ENCODE measurements around the gene ELANE. TPM values are rescaled to one million over a fixed set of nuclear protein-coding genes. Genes with fewer than 3 reads are reported as not detected.
"Not testable (repeated sequence)": the region's sequence is repeated elsewhere in the genome, so short reads cannot be mapped to it uniquely, and the experiment has no call there.

ELANE gene
- total and polyA plus RNA-seq, 7 donors: 0.64 to 3.6 (median 1.8) TPM; not detected in 3

DNA sequence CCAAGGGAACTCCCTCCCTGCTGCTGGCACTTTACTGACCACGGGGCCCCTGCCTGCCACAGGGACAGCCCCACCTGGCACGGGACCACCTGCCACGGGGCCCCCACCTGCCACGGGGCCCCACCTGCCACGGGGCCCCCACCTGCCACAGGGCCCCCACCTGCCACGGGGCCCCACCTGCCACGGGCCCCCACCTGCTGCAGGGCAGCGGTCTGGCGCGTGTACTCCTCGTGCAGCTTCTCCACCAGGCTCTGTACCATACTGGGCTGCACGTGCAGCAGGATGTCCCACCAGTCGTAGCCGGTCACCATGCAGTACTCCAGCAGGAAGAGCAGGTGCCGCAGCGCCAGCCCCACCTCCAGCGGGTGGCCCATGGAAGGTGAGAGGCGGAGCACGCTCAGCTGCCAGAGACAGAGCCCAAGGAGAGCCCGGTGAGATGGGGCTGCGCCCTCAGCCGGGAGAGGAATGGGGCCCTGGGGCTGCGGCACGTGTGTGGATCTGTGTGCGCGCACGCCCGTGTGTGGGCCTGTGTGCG lies 24.7 kb downstream of the ELANE start:
- Histone ChIP-seq H3K4me1 (peaks cover 0 to 11% (median 9%) of the 10 kb centered on the region in 4 donors), H3K27me3 (no peaks in the 10 kb centered on the region), H3K27ac (no peak overlapping the region), H3K36me3 (peaks cover 43 to 82% (median 48%) of the 10 kb centered on the region in 4 donors), H3K9me3 (no peaks in the 10 kb centered on the region), H3K4me3 (no peak overlapping the region)
- DNase-seq: no peak
- TF ChIP-seq, protein P1, sequence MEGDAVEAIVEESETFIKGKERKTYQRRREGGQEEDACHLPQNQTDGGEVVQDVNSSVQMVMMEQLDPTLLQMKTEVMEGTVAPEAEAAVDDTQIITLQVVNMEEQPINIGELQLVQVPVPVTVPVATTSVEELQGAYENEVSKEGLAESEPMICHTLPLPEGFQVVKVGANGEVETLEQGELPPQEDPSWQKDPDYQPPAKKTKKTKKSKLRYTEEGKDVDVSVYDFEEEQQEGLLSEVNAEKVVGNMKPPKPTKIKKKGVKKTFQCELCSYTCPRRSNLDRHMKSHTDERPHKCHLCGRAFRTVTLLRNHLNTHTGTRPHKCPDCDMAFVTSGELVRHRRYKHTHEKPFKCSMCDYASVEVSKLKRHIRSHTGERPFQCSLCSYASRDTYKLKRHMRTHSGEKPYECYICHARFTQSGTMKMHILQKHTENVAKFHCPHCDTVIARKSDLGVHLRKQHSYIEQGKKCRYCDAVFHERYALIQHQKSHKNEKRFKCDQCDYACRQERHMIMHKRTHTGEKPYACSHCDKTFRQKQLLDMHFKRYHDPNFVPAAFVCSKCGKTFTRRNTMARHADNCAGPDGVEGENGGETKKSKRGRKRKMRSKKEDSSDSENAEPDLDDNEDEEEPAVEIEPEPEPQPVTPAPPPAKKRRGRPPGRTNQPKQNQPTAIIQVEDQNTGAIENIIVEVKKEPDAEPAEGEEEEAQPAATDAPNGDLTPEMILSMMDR (IDR thresholded peaks at IDR 0.05): no peak
- TF ChIP-seq POLR2A (IDR thresholded peaks at IDR 0.05) (no peak), POLR2AphosphoS5 (IDR thresholded peaks at IDR 0.05) (no peak), EP300 (IDR thresholded peaks at IDR 0.05) (no peak)
- intact Hi-C loops (cut with DNase I): no loop called here
- WGBS, 2 donors: 87 to 90% methylated on average over 29 of the region's 29 CpGs

DNA sequence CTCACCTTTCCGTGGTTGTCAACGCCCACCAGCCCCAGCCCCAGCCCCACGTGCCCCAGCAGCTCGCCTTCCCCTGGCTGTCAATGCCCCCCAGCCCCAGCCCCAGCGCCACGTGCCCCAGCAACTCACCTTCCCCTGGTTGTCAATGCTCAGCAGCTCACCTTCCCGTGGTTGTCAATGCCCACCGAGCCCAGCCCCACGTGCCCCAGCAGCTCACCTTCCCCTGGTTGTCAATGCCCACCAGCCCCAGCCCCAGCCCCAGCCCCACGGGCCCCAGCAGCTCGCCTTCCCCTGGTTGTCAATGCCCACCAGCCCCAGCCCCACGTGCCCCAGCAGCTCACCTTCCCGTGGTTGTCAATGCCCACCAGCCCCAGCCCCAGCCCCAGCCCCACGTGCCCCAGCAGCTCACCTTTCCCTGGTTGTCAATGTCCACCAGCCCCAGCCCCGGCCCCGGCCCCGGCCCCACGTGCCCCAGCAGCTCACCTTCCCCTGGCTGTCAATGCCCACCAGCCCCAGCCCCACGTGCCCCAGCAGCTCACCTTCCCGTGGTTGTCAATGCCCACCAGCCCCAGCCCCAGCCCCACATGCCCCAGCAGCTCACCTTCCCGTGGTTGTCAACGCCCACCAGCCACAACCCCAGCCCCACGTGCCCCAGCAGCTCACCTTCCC lies 26.0 kb downstream of the ELANE start:
- H3K9me3 ChIP-seq; DNase-seq; intact Hi-C loops (cut with DNase I); H3K27me3 ChIP-seq; H3K4me3 ChIP-seq; H3K27ac ChIP-seq; H3K4me1 ChIP-seq: not testable (repeated sequence)
- WGBS, 2 donors: 92 to 93% methylated on average over 23 of the region's 23 CpGs
- peaks cover 51 to 87% (median 53%) of the 10 kb centered on the region in 4 donors for H3K36me3 ChIP-seq

DNA sequence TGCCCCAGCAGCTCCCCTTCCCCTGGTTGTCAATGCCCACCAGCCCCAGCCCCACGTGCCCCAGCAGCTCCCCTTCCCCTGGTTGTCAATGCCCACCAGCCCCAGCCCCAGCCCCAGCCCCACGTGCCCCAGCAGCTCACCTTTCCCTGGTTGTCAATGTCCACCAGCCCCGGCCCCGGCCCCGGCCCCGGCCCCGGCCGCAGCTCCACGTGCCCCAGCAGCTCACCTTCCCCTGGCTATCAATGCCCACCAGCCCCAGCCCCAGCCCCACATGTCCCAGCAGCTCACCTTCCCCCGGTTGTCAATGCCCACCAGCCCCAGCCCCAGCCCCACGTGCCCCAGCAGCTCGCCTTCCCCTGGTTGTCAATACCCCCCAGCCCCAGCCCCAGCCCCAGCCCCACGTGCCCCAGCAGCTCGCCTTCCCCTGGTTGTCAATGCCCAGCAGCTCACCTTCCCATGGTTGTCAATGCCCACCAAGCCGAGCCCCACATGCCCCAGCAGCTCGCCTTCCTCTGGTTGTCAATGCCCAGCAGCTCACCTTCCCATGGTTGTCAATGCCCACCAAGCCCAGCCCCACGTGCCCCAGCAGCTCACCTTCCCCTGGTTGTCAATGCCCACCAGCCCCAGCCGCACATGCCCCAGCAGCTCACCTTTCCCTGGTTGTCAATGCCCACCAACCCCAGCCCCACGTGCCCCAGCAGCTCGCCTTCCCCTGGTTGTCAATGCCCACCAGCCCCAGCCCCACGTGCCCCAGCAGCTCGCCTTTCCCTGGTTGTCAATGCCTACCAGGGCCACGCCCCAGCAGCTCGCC lies 26.9 kb downstream of the ELANE start:
- 91 to 92% methylated on average over 24 of the region's 24 CpGs for WGBS, 2 donors
- H3K4me3 ChIP-seq; H3K27ac ChIP-seq; DNase-seq; intact Hi-C loops (cut with DNase I); H3K4me1 ChIP-seq; H3K27me3 ChIP-seq; H3K9me3 ChIP-seq: not testable (repeated sequence)
- peaks cover 53 to 87% (median 55%) of the 10 kb centered on the region in 4 donors for H3K36me3 ChIP-seq

DNA sequence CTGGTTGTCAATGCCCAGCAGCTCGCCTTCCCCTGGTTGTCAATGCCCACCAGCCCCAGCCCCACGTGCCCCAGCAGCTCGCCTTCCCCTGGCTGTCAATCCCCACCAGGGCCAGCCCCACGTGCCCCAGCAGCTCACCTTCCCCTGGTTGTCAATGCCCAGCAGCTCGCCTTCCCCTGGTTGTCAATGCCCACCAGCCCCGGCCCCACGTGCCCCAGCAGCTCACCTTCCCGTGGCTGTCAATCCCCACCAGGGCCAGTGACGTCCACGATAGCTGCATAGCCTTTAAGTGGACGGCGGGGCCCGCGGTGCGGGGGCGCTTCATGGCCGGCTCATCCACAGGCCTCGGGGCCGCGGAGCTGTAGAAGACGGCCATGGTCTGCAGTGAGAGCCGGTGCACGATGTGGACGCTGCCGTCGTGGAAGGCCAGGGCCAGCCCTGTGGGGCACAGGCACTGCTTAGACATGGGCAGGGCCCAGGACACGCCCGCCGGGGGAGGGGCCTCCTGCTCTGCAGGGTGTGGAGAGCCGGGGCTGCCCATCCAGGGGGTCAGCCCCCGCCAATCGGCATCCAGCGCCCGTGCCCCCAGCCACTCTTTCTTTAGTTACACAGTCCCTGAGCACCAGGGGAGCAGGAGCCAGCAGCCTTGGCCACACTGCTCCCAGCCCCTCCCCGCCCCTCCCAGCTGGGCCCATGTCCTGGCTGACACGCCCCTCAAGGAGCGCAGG lies 27.8 kb downstream of the ELANE start:
- peaks cover 53 to 87% (median 64%) of the 10 kb centered on the region in 4 donors for H3K36me3 ChIP-seq
- WGBS, 2 donors: 75 to 87% methylated on average over 37 of the region's 37 CpGs
- no peaks in the 10 kb centered on the region for H3K9me3 ChIP-seq
- intact Hi-C loops (cut with DNase I): no loop called here
- H3K27me3 ChIP-seq: no peaks in the 10 kb centered on the region
- TF ChIP-seq POLR2A (IDR thresholded peaks at IDR 0.05) (no peak), EP300 (IDR thresholded peaks at IDR 0.05) (no peak), POLR2AphosphoS5 (IDR thresholded peaks at IDR 0.05) (no peak)
- TF ChIP-seq, protein P1 (IDR thresholded peaks at IDR 0.05): no peak
- no peak overlapping the region for H3K4me3 ChIP-seq
- no peak for DNase-seq
- no peaks in the 10 kb centered on the region for H3K4me1 ChIP-seq
- no peak overlapping the region for H3K27ac ChIP-seq

DNA sequence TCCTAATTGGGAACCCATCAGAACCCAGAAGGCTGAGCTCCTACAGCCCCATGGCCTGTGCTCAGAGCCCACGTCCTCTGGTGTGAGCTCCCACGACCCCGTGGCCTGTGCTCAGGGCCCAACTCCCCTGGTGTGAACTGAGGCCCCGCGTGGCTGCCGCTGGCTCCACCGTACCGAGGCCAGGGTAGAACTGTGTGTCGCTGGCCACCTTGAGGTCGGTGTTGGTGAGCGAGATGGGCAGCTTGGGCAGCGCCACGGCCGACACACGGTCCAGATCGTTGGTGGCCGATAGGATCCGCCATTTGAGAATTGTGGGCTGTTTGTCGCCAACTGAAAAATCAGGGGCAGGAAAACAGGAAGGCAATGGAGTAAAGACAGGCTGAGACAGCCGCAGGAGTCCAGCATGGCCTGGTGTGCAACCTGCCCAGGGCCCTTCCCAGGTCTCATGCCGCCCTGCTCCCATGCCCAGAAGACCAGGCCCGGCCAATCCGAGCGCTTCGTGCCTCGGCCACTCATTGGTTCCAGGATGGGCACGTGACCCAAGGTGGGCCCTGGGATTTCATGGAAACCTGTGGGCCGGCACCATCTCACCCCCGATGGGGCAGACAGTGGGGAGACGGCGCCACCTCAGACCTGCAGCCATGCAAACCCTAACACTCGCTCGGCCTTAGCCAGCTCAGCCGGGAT lies 29.4 kb downstream of the ELANE start:
- intact Hi-C loops (cut with DNase I): no loop called here
- WGBS, 2 donors: 98% methylated on average over 34 of the region's 34 CpGs
- Histone ChIP-seq H3K4me3 (no peak overlapping the region), H3K36me3 (peaks cover 55 to 87% (median 69%) of the 10 kb centered on the region in 4 donors), H3K27ac (no peak overlapping the region), H3K9me3 (no peaks in the 10 kb centered on the region), H3K27me3 (no peaks in the 10 kb centered on the region), H3K4me1 (no peaks in the 10 kb centered on the region)
- DNase-seq: no peak
- TF ChIP-seq, protein P1 (IDR thresholded peaks at IDR 0.05): no peak
- no peak for TF ChIP-seq POLR2A (IDR thresholded peaks at IDR 0.05)
- no peak for TF ChIP-seq POLR2AphosphoS5 (IDR thresholded peaks at IDR 0.05)
- TF ChIP-seq EP300 (IDR thresholded peaks at IDR 0.05): no peak

All from sigmoid colon (tissue), 7 donors.